CD4-positive, alpha-beta T cell (primary cell): ENCODE results near the gene HNRNPC. TPM values are rescaled to one million over a fixed set of nuclear protein-coding genes. Genes with fewer than 3 reads are reported as not detected.
A peak's percentile ranks its signal among the peaks of the same experiment; 100 is the strongest.

Experiments
- ATAC-seq: fragments of 200-7000 bp; cut with Tn5 transposase; one replicate; pipeline ENCODE4 v1.10.0; 2022; ENCODE audit warnings: mild to moderate bottlenecking; ENCODE audit not compliant: poor library complexity
- CTCF ChIA-PET: fragments of 350-600 bp; sonication (Branson Sonifier 250); formaldehyde crosslinking; loops from one replicate; lab custom pipeline; 2021; ENCODE audit warnings: antibody characterized with exemption, inconsistent platforms; lab: Charles Lee
- POLR2A ChIA-PET: fragments of 350-600 bp; sonication (Branson Sonifier 250); formaldehyde crosslinking; loops from one replicate; lab custom pipeline; 2021; ENCODE audit warnings: antibody characterized with exemption, inconsistent platforms; lab: Charles Lee
- DNase-seq, 14 experiments: peaks; one replicate each; pipeline ENCODE4 v3.0.0-alpha.2; 2013 to 2020; ENCODE audit warnings: mixed read lengths in 2 of 14
- H3K27ac ChIP-seq, 2 donors: one replicate each; pipeline versions ENCODE4 v1.5.1 to v1.7.0; 2013; ENCODE audit warnings: low read length in 2 of 2, low read depth in 1 of 2, mild to moderate bottlenecking in 1 of 2
- H3K27me3 ChIP-seq, 2 experiments: 1 replicate in 1 of 2; 2 replicates in 1 of 2; pipeline versions ENCODE4 v1.6.1 to v1.7.0; 2013; ENCODE audit warnings: low read length in 2 of 2, control low read depth in 1 of 2, mild to moderate bottlenecking in 1 of 2, moderate library complexity in 1 of 2; ENCODE audit not compliant: insufficient read depth in 2 of 2, control insufficient read depth in 1 of 2
- H3K36me3 ChIP-seq: one replicate; pipeline ENCODE4 v1.6.1; 2013; ENCODE audit warnings: low read length, control low read depth; ENCODE audit not compliant: insufficient read depth
- H3K4me1 ChIP-seq: one replicate; pipeline ENCODE4 v1.6.1; 2013; ENCODE audit warnings: low read length, control low read depth; ENCODE audit not compliant: insufficient read depth
- H3K4me3 ChIP-seq: one replicate; pipeline ENCODE4 v1.5.1; 2013; ENCODE audit warnings: mild to moderate bottlenecking, low read length, moderate library complexity
- H3K9me3 ChIP-seq, 2 experiments: 1 replicate in 1 of 2; 2 replicates in 1 of 2; pipeline versions ENCODE4 v1.6.1 to v1.7.0; 2013; ENCODE audit warnings: low read length in 2 of 2, mild to moderate bottlenecking in 2 of 2, control low read depth in 1 of 2, moderate library complexity in 1 of 2; ENCODE audit not compliant: control insufficient read depth in 1 of 2, insufficient read depth in 1 of 2
- H3K27ac Mint-ChIP-seq: one replicate; pipeline ENCODE4 v1.8.0; 2020; ENCODE audit warnings: mixed read lengths
- H3K27me3 Mint-ChIP-seq: one replicate; pipeline ENCODE4 v1.8.0; 2021; ENCODE audit warnings: mixed read lengths
- H3K36me3 Mint-ChIP-seq: one replicate; pipeline ENCODE4 v1.8.0; 2021; ENCODE audit warnings: low read depth, mixed read lengths
- H3K4me1 Mint-ChIP-seq: one replicate; pipeline ENCODE4 v1.8.0; 2021; ENCODE audit warnings: low read depth, mixed read lengths
- H3K4me3 Mint-ChIP-seq: one replicate; pipeline ENCODE4 v1.8.0; 2020; ENCODE audit warnings: mild to moderate bottlenecking, mixed read lengths
- H3K9me3 Mint-ChIP-seq: one replicate; pipeline ENCODE4 v1.8.0; 2020; ENCODE audit warnings: mixed read lengths
- intact Hi-C, 2 experiments: fragments of 100-400 bp; cut with DNase I in 1 of 2; cut with micrococcal nuclease in 1 of 2; formaldehyde crosslinking; loops; one replicate each; pipeline versions ENCODE4 v1.15.1 to v1.9.0; 2023 to 2025; cut with DNase I, micrococcal nuclease
- total RNA-seq, 174 experiments: library from RNA in 2 of 174; stranded (reverse) in 2 of 174; gene quantifications; one replicate each; pipeline ENCODE4 v1.2.3 and lab custom pipeline; 2021 to 2026
- TF ChIP-seq, protein P1 (sequence below): fragments of 200-600 bp; IDR thresholded peaks from one replicate; pipeline ENCODE4 v1.8.0; 2022; ENCODE audit warnings: antibody characterized with exemption, mild to moderate bottlenecking

The HNRNPC gene
- total RNA-seq, 2 experiments from 2014 or later = 507 to 528 TPM

DNA sequence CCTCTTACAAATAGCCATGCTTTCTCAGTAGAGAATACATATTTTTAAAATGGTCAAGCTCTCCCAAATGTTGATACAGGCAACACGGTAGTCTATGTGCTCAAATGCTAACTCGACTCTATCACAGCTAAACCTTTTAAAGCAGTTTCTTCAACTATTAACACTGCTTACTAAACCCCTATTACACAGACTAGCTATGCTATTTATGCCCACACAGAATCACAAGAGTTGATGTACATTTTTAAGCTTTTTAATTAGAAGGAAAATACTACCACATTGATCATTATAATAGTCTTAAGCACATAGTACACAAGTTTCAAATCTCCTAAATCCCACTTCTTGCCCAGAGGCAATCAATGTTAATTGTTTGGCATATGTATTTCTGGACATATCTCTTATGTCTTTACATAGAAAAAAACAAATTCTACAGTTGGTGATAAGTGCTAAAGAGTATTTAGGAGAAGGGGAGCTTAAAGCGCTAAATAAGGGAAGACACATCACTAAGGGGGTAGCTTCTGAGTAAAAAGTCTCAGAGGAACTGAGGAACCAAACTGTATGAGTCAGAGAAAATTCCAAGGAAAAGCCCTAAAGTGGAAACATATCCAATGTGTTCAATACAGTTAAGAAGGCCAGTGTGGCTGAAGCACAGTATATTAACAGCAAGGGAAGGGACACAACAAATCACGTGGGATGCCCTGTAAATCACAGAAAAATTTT lies 13.7 kb downstream of the HNRNPC start:
- Mint-ChIP-seq H3K9me3 (no peaks in the 10 kb centered on the region), H3K36me3 (peaks cover 92% of the 10 kb centered on the region), H3K27ac (peak overlapping the region; percentile 18), H3K27me3 (no peaks in the 10 kb centered on the region), H3K4me1 (peaks cover 81% of the 10 kb centered on the region), H3K4me3 (peak overlapping the region; percentile 13)
- DNase-seq (no peak), ATAC-seq (no peak)
- no peaks in the 10 kb centered on the region for H3K9me3 ChIP-seq
- H3K36me3 ChIP-seq = peaks cover 89% of the 10 kb centered on the region
- TF ChIP-seq, protein P1, sequence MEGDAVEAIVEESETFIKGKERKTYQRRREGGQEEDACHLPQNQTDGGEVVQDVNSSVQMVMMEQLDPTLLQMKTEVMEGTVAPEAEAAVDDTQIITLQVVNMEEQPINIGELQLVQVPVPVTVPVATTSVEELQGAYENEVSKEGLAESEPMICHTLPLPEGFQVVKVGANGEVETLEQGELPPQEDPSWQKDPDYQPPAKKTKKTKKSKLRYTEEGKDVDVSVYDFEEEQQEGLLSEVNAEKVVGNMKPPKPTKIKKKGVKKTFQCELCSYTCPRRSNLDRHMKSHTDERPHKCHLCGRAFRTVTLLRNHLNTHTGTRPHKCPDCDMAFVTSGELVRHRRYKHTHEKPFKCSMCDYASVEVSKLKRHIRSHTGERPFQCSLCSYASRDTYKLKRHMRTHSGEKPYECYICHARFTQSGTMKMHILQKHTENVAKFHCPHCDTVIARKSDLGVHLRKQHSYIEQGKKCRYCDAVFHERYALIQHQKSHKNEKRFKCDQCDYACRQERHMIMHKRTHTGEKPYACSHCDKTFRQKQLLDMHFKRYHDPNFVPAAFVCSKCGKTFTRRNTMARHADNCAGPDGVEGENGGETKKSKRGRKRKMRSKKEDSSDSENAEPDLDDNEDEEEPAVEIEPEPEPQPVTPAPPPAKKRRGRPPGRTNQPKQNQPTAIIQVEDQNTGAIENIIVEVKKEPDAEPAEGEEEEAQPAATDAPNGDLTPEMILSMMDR = no peak
- POLR2A ChIA-PET = interaction anchor here (0.8 to 5.0 kb wide), 6 partner anchors 9 to 24 kb away, joined by 3 to 50 read pairs (median 6); no protein-coding TSS in a partner anchor
- intact Hi-C loops = no loop called here
- H3K4me3 ChIP-seq = no peak overlapping the region
- H3K27me3 ChIP-seq = no peaks in the 10 kb centered on the region
- peaks cover 62% of the 10 kb centered on the region for H3K4me1 ChIP-seq
- no peak overlapping the region for H3K27ac ChIP-seq
- CTCF ChIA-PET = interaction anchor here (0.6 to 4.6 kb wide), 5 partner anchors 10 to 48 kb away, joined by 3 to 21 read pairs (median 3); no protein-coding TSS in a partner anchor

DNA sequence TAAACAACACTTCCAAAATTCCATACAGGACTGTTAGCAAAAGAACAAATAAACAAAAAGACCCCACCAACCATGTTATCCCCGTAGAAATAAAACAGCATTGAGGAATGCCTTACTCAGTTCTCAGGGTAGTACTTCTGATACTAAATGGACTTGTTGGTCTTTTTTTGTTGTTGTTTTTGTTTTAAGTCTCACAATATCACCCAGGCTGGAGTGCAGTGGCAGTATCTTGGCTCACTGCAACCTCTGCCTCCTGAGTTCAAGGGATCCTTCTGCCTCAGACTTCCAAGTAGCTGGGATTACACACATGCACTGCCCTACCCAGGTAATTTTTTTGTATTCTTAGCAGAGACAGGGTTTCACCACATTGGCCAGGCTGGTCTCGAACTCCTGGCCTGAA lies 17.1 kb downstream of the HNRNPC start:
- intact Hi-C loops = no loop called here
- TF ChIP-seq, protein P1 = no peak
- Mint-ChIP-seq H3K4me1 (peaks cover 83% of the 10 kb centered on the region), H3K4me3 (no peak overlapping the region), H3K27me3 (no peaks in the 10 kb centered on the region), H3K9me3 (no peaks in the 10 kb centered on the region), H3K36me3 (peaks cover 96% of the 10 kb centered on the region), H3K27ac (peak overlapping the region; percentile 43)
- no peak for ATAC-seq
- DNase-seq = no peak
- H3K9me3 ChIP-seq = no peaks in the 10 kb centered on the region
- H3K36me3 ChIP-seq = peaks cover 92% of the 10 kb centered on the region
- no peak overlapping the region for H3K4me3 ChIP-seq
- no peaks in the 10 kb centered on the region for H3K27me3 ChIP-seq
- H3K4me1 ChIP-seq = peaks cover 52% of the 10 kb centered on the region
- H3K27ac ChIP-seq = no peak overlapping the region
- ChIA-PET CTCF (no interaction called here), POLR2A (interaction anchor here (0.6 kb wide), 1 partner anchor 22 kb away, joined by 3 read pairs; no protein-coding TSS in a partner anchor)

DNA sequence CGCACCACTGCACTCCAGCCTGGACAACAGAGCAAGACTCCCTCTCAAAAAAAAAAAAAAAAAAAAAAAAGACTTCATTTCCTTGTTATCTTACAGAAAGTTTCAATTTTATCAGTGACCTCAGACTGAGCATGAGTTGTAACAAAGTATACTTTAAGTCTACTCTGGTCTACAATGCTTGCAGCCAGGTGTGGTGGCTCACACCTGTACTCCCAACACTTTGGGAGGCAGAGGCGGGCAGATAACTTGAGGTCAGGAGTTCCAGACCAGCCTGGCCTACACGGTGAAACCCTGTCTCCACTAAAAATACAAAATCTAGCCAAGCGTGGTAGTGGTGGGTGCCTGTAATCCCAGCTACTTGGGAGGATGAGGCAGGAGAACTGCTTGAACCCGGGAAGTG lies 18.0 kb downstream of the HNRNPC start:
- Mint-ChIP-seq H3K4me3 (no peak overlapping the region), H3K27me3 (no peaks in the 10 kb centered on the region), H3K36me3 (peaks cover 97% of the 10 kb centered on the region), H3K9me3 (no peaks in the 10 kb centered on the region), H3K4me1 (peaks cover 83% of the 10 kb centered on the region), H3K27ac (peak overlapping the region; percentile 43)
- H3K27ac ChIP-seq = no peak overlapping the region
- ATAC-seq (no peak), DNase-seq (no peak)
- ChIA-PET CTCF (no interaction called here), POLR2A (no interaction called here)
- TF ChIP-seq, protein P1 = no peak
- no peak overlapping the region for H3K4me3 ChIP-seq
- H3K36me3 ChIP-seq = peaks cover 90% of the 10 kb centered on the region
- peaks cover 44% of the 10 kb centered on the region for H3K4me1 ChIP-seq
- intact Hi-C loops = no loop called here
- H3K27me3 ChIP-seq = no peaks in the 10 kb centered on the region
- H3K9me3 ChIP-seq = no peaks in the 10 kb centered on the region
